ENCODE results near the gene ACKR3. TPM values are rescaled to one million over a fixed set of nuclear protein-coding genes. Genes with fewer than 3 reads are reported as not detected.

ACKR3 gene
- total and polyA plus RNA-seq, 7 donors, result 1.6 to 39.1 (median 17.0) TPM

DNA sequence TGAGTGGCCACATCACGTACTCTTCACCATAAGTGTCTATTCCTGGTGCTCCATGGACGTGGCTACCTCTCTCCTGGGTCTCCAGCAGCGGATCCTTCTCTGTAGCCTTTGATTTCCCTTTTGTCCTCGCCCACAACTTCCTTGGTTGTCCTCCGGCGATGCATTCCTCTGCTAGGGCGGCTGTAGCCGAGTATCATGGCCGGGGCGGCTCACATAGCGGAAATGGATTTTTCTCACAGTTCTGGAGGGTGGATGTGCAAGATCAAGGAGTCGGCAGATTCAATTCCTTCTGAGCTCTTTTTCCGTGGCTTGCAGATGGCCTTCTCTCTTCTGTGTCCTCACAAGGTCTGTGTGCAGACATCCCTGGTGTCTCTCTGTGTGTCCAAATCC lies 35.7 kb downstream of the ACKR3 start:
- TF ChIP-seq, protein P1, sequence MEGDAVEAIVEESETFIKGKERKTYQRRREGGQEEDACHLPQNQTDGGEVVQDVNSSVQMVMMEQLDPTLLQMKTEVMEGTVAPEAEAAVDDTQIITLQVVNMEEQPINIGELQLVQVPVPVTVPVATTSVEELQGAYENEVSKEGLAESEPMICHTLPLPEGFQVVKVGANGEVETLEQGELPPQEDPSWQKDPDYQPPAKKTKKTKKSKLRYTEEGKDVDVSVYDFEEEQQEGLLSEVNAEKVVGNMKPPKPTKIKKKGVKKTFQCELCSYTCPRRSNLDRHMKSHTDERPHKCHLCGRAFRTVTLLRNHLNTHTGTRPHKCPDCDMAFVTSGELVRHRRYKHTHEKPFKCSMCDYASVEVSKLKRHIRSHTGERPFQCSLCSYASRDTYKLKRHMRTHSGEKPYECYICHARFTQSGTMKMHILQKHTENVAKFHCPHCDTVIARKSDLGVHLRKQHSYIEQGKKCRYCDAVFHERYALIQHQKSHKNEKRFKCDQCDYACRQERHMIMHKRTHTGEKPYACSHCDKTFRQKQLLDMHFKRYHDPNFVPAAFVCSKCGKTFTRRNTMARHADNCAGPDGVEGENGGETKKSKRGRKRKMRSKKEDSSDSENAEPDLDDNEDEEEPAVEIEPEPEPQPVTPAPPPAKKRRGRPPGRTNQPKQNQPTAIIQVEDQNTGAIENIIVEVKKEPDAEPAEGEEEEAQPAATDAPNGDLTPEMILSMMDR (IDR thresholded peaks at IDR 0.05), result no peak
- no peak for TF ChIP-seq POLR2AphosphoS5 (IDR thresholded peaks at IDR 0.05)
- no peak for TF ChIP-seq POLR2A (IDR thresholded peaks at IDR 0.05)
- TF ChIP-seq EP300 (IDR thresholded peaks at IDR 0.05), result no peak
- Histone ChIP-seq H3K4me1 (peaks cover 0 to 12% (median 4%) of the 10 kb centered on the region in 4 donors), H3K4me3 (no peak overlapping the region), H3K9me3 (no peaks in the 10 kb centered on the region), H3K27ac (no peak overlapping the region), H3K27me3 (no peaks in the 10 kb centered on the region), H3K36me3 (no peaks in the 10 kb centered on the region)
- 83 to 84% methylated on average over 13 of the region's 13 CpGs for WGBS, 2 donors
- DNase-seq, result no peak
- intact Hi-C loops (cut with DNase I), result no loop called here

DNA sequence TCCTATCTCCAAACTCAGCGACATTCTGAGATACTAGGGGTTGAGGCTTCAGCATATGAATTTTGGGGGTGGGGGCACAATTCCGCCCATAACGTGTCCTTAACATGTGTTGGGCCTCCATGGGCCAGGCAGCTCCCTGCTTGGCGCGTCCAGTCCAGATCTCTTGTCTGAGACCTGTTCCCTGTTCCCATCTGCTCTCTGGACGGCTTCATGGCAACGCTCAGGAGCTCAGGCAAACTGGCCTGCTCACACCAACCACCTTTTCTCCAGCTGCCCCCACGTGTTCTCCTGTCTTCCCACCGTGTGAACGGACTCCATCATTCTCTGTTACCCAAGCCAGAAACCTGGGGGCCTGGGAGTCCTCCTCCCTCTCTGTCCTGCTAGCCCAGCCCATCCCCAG lies 36.4 kb downstream of the ACKR3 start:
- Histone ChIP-seq H3K4me3 (no peak overlapping the region), H3K36me3 (no peaks in the 10 kb centered on the region), H3K9me3 (no peaks in the 10 kb centered on the region), H3K4me1 (peaks cover 0 to 14% (median 6%) of the 10 kb centered on the region in 4 donors), H3K27me3 (no peaks in the 10 kb centered on the region), H3K27ac (no peak overlapping the region)
- 75 to 92% methylated on average over 10 of the region's 10 CpGs for WGBS, 2 donors
- no peak for DNase-seq
- TF ChIP-seq POLR2A (IDR thresholded peaks at IDR 0.05) (no peak), POLR2AphosphoS5 (IDR thresholded peaks at IDR 0.05) (no peak), EP300 (IDR thresholded peaks at IDR 0.05) (no peak)
- TF ChIP-seq, protein P1 (IDR thresholded peaks at IDR 0.05), result no peak
- intact Hi-C loops (cut with DNase I), result no loop called here

DNA sequence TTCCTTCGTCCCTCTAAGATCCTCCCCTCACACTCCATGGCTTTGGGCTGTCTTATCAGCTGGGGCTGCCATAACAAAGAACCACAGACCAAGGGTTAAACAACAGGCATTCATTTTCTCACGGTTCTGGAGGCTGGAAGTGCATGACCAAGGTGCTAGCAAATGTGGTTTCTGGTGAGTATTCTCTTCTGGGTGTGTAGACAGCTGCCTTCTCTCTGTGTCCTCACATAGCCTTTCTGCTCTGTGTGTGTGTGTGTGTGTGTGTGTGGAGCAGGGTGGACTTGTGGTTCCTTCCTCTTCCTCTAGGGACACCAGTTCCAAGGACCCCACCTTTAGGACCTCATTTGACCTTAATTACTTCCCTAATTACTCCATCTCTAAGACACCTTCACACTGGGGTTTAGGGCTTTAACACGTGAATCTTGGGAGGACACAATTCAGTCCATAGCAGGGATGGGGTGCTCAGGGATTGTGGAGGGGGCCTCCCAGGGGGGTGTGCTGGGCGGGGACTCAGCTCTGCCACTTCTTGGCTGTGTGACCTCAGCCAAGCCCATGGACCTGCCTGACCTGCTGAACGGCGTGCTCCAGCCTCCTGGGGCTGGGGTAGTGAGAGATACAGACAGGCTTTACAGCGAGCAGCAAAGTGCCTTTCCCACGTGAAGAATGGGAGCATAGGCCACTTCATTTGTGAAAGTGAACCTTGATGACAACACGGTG lies 38.0 kb downstream of the ACKR3 start:
- H3K4me1 ChIP-seq, result peaks cover 0 to 20% (median 6%) of the 10 kb centered on the region in 4 donors
- 33 to 61% methylated on average over 9 of the region's 9 CpGs for WGBS, 2 donors
- no peak for DNase-seq
- no peak overlapping the region for H3K4me3 ChIP-seq
- no peaks in the 10 kb centered on the region for H3K36me3 ChIP-seq
- TF ChIP-seq EP300 (IDR thresholded peaks at IDR 0.05) (no peak), POLR2A (IDR thresholded peaks at IDR 0.05) (no peak), POLR2AphosphoS5 (IDR thresholded peaks at IDR 0.05) (no peak)
- TF ChIP-seq, protein P1 (IDR thresholded peaks at IDR 0.05), result no peak
- intact Hi-C loops (cut with DNase I), result no loop called here
- no peaks in the 10 kb centered on the region for H3K27me3 ChIP-seq
- H3K27ac ChIP-seq, result no peak overlapping the region
- H3K9me3 ChIP-seq, result no peaks in the 10 kb centered on the region

DNA sequence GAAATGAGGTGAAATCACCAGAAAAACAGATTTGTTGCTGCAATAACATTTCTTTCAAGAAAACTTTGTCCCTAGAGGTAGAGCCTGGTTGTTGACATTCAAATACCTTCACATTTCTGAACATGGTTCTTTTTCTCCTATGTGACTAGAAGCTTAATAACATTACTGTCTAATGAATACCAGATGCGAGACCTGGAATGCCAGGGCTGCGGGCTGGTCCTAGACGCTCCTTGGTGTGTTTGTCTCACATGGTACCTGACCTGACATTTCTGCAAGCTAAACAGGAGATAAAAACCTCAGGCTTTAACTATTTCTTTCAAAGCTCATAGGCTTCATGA lies 38.5 kb downstream of the ACKR3 start:
- no peaks in the 10 kb centered on the region for H3K9me3 ChIP-seq
- H3K27me3 ChIP-seq, result no peaks in the 10 kb centered on the region
- H3K4me1 ChIP-seq, result peaks cover 0 to 20% (median 6%) of the 10 kb centered on the region in 4 donors
- H3K27ac ChIP-seq, result no peak overlapping the region
- intact Hi-C loops (cut with DNase I), result no loop called here
- TF ChIP-seq POLR2AphosphoS5 (IDR thresholded peaks at IDR 0.05), result no peak
- H3K4me3 ChIP-seq, result no peak overlapping the region
- no peak for DNase-seq
- WGBS, 2 donors, result 88 to 95% methylated on average over 3 of the region's 3 CpGs
- H3K36me3 ChIP-seq, result no peaks in the 10 kb centered on the region

DNA sequence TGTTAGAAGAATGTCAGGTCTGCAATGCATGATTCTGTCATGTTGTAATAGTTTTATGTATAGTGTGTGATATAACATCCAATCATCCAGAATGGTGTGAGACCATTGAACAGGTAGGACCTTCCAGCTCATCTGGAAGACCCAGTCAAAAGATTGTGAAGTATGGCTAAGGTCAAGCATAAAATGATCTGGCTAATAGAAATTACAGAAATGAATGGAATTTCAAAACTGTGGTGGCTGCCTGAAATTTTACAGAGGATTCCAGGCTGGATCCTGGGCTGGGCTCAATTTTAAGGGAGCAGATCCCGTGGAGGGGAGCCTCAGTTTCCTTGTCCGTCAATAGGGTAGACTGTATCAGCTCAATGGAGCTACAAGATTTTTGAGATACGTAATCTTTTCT lies 39.1 kb downstream of the ACKR3 start:
- H3K27ac ChIP-seq, result no peak overlapping the region
- no peak for DNase-seq
- peaks cover 0 to 20% (median 6%) of the 10 kb centered on the region in 4 donors for H3K4me1 ChIP-seq
- H3K9me3 ChIP-seq, result no peaks in the 10 kb centered on the region
- H3K27me3 ChIP-seq, result no peaks in the 10 kb centered on the region
- no peaks in the 10 kb centered on the region for H3K36me3 ChIP-seq
- TF ChIP-seq, protein P1 (IDR thresholded peaks at IDR 0.05), result no peak
- TF ChIP-seq POLR2A (IDR thresholded peaks at IDR 0.05), result no peak
- TF ChIP-seq POLR2AphosphoS5 (IDR thresholded peaks at IDR 0.05), result no peak
- no peak for TF ChIP-seq EP300 (IDR thresholded peaks at IDR 0.05)
- 88 to 95% methylated on average over 3 of the region's 3 CpGs for WGBS, 2 donors
- intact Hi-C loops (cut with DNase I), result no loop called here
- H3K4me3 ChIP-seq, result no peak overlapping the region
